AG04450 (cell line): ENCODE measurements around the gene GRID1. TPM values are rescaled to one million over a fixed set of nuclear protein-coding genes. Genes with fewer than 3 reads are reported as not detected.

Experiments
- CTCF ChIA-PET: fragments of 300-600, 350-600 bp; formaldehyde crosslinking; extraction: SDS; loops from one replicate; lab custom pipeline; 2022; ENCODE audit warnings: antibody characterized with exemption, inconsistent platforms; lab: Charles Lee
- POLR2A ChIA-PET: fragments of 350-600 bp; formaldehyde crosslinking; extraction: SDS; loops from one replicate; lab custom pipeline; 2021; ENCODE audit warnings: antibody characterized with exemption, inconsistent platforms; lab: Yijun Ruan, JAX
- DNase-seq: peaks from one replicate; pipeline ENCODE4 v3.0.0-alpha.2; 2011; ENCODE audit warnings: low read depth, low spot score
- H3K27ac ChIP-seq: one replicate; pipeline ENCODE4 v1.5.1; 2012; ENCODE audit warnings: low read depth, low read length, control low read depth
- H3K27me3 ChIP-seq: one replicate; pipeline ENCODE4 v1.6.0; 2012; ENCODE audit warnings: low read length; ENCODE audit not compliant: control insufficient read depth, insufficient read depth
- H3K4me3 ChIP-seq: 2 replicates; pipeline ENCODE4 v1.5.1; 2011; ENCODE audit warnings: mild to moderate bottlenecking, low read depth, low read length, control low read depth
- H3K9me3 ChIP-seq: 2 replicates; pipeline ENCODE4 v1.5.1; 2012; ENCODE audit warnings: low read length; ENCODE audit not compliant: control insufficient read depth, insufficient read depth
- CTCF ChIP-seq: IDR thresholded peaks from 2 replicates; pipeline ENCODE4 v1.5.1; 2011; ENCODE audit warnings: low read depth, low read length, control low read depth, inconsistent platforms
- polyA plus RNA-seq: library from polyadenylated mRNA; depleted of rRNA; stranded (reverse); fragments of >200 nt; gene quantifications from 2 replicates; pipeline ENCODE4 v1.2.3, GENCODE V29; 2011

The GRID1 gene
- polyA plus RNA-seq, 1 experiment, result not detected

- no peak for DNase-seq
- Histone ChIP-seq H3K27me3 (peaks cover 71% of the 10 kb centered on the region), H3K4me3 (no peak overlapping the region), H3K27ac (no peak overlapping the region), H3K9me3 (peaks cover 4% of the 10 kb centered on the region; the same call in 1 of the 2 replicates)
- no peak for TF ChIP-seq CTCF
- POLR2A ChIA-PET, result no interaction called here
- CTCF ChIA-PET, result interaction anchor here (1.4 kb wide), 1 partner anchor 8 kb away, joined by 5 read pairs; no protein-coding TSS in a partner anchor
Observed at GRCh38 chr10:86368046-86368445, 1.5 kb upstream of the GRID1 start.

- ChIA-PET CTCF (interaction anchor here (1.4 kb wide), 1 partner anchor 9 kb away, joined by 5 read pairs; no protein-coding TSS in a partner anchor), POLR2A (interaction anchor here (0.6 kb wide), 1 partner anchor 15 kb away, joined by 3 read pairs; no protein-coding TSS in a partner anchor)
- DNase-seq, result no peak
- peaks cover 77% of the 10 kb centered on the region for H3K27me3 ChIP-seq
- peaks cover 4% of the 10 kb centered on the region; the same call in 1 of the 2 replicates for H3K9me3 ChIP-seq
- TF ChIP-seq CTCF, result no peak
- H3K4me3 ChIP-seq, result peak overlapping the region; percentile 13; the same call in 1 of the 2 replicates
- no peak overlapping the region for H3K27ac ChIP-seq
Observed at GRCh38 chr10:86367152-86367951, 757 bp upstream of the GRID1 start.

- POLR2A ChIA-PET, result no interaction called here
Observed at GRCh38 chr10:86366902-86367151, 232 bp upstream of the GRID1 start.

GRCh38 chr10:86365346-86366032, 1.1 kb downstream of the GRID1 start:
- no peak for DNase-seq
- H3K9me3 ChIP-seq, result peaks cover 4% of the 10 kb centered on the region; the same call in 1 of the 2 replicates
- H3K4me3 ChIP-seq, result no peak overlapping the region
- CTCF ChIA-PET, result no interaction called here
- H3K27me3 ChIP-seq, result peaks cover 76% of the 10 kb centered on the region
- POLR2A ChIA-PET, result no interaction called here
- H3K27ac ChIP-seq, result no peak overlapping the region
- no peak for TF ChIP-seq CTCF

More at GRCh38 chr10:86366902-86367151, 232 bp upstream of the GRID1 start:
- DNase-seq, result no peak
- H3K9me3 ChIP-seq, result peaks cover 4% of the 10 kb centered on the region; the same call in 1 of the 2 replicates
- H3K27ac ChIP-seq, result no peak overlapping the region
- peaks cover 81% of the 10 kb centered on the region for H3K27me3 ChIP-seq
- TF ChIP-seq CTCF, result no peak
- CTCF ChIA-PET, result interaction anchor here (1.4 kb wide), 1 partner anchor 10 kb away, joined by 5 read pairs; no protein-coding TSS in a partner anchor
- peak overlapping the region; percentile 13; the same call in 1 of the 2 replicates for H3K4me3 ChIP-seq
